HepG2 (cell line): ENCODE measurements around the gene ZNF571. TPM values are rescaled to one million over a fixed set of nuclear protein-coding genes. Genes with fewer than 3 reads are reported as not detected.

Experiments
- ATAC-seq: fragments of 200-7000 bp; cut with Tn5 transposase; 3 replicates; pipeline ENCODE4 v1.9.1; 2020; ENCODE audit warnings: mild to moderate bottlenecking, moderate library complexity
- BruUV-seq: library from RNA; stranded (reverse); fragments of 400-500 nt; replicated peaks from 2 replicates; lab custom pipeline; 2021; lab: Mats Ljungman, UMichigan
- CTCF ChIA-PET: fragments of 300-600 bp; formaldehyde crosslinking; extraction: SDS; loops from one replicate; lab custom pipeline; 2021; ENCODE audit warnings: low total read pairs, inconsistent platforms, low intra/inter-chr PET ratio; lab: Yijun Ruan, JAX
- POLR2A ChIA-PET: fragments of 350-600 bp; sonication (Branson Sonifier 250); formaldehyde crosslinking; loops from one replicate; lab custom pipeline; 2020; ENCODE audit warnings: antibody characterized with exemption, inconsistent platforms; lab: Yijun Ruan, JAX
- DNase-seq: peaks from one replicate; pipeline ENCODE4 v3.0.0-alpha.2; 2015; ENCODE audit warnings: low spot score
- FAIRE-seq: peaks from 3 replicates; lab custom pipeline; 2011; peaks lifted over from hg19 to GRCh38; lab: Jason Lieb, UNC
- H2AFZ ChIP-seq: one replicate; pipeline ENCODE4 v1.6.1; 2011; ENCODE audit warnings: low read length, inconsistent platforms
- H3K27ac ChIP-seq: fragments of 300-600 bp; 3 replicates; pipeline ENCODE4 v1.8.0; 2011; ENCODE audit warnings: mixed run types, mild to moderate bottlenecking, mixed read lengths, low read length, inconsistent platforms; ENCODE audit not compliant: insufficient read depth; ENCODE audit errors: extremely low read length
- H3K27me3 ChIP-seq, 2 experiments: fragments of 200-600 bp in 1 of 2; 2 replicates in 1 of 2; 3 replicates in 1 of 2; pipeline versions ENCODE4 v1.6.0 to v1.8.0; 2011; ENCODE audit warnings: low read length in 2 of 2, mild to moderate bottlenecking in 2 of 2, moderate library complexity in 2 of 2, inconsistent platforms in 1 of 2; ENCODE audit not compliant: insufficient read depth in 2 of 2, control insufficient read depth in 1 of 2
- H3K36me3 ChIP-seq, 2 experiments: fragments of 200-600 bp in 1 of 2; replicated peaks in 1 of 2; 2 replicates in 1 of 2; 3 replicates in 1 of 2; pipeline versions ENCODE4 v1.5.1 to v1.8.0; 2011; ENCODE audit warnings: low read length in 2 of 2, inconsistent platforms in 1 of 2; ENCODE audit not compliant: insufficient read depth in 2 of 2, control insufficient read depth in 1 of 2
- H3K4me1 ChIP-seq: 2 replicates; pipeline ENCODE4 v1.5.1; 2012; ENCODE audit warnings: low read length, inconsistent platforms; ENCODE audit not compliant: insufficient read depth
- H3K4me2 ChIP-seq: 2 replicates; pipeline ENCODE4 v1.6.0; 2011; ENCODE audit warnings: low read depth, low read length, inconsistent platforms
- H3K4me3 ChIP-seq, 3 experiments: fragments of 200-600 bp in 1 of 3; sonication (generic), shearing (Covaris generic) in 1 of 3; replicated peaks in 1 of 3; 2 replicates each; pipeline ENCODE4 v1.5.1; 2011 to 2016; ENCODE audit warnings: low read length in 3 of 3, inconsistent platforms in 2 of 3, low read depth in 2 of 3, mild to moderate bottlenecking in 2 of 3, control low read depth in 1 of 3, mixed read lengths in 1 of 3; ENCODE audit not compliant: insufficient read depth in 1 of 3
- H3K79me2 ChIP-seq: one replicate; pipeline ENCODE4 v1.6.1; 2011; ENCODE audit warnings: low read length, inconsistent platforms; ENCODE audit not compliant: insufficient read depth
- H3K9ac ChIP-seq: 2 replicates; pipeline ENCODE4 v1.6.0; 2011; ENCODE audit warnings: mild to moderate bottlenecking, low read depth, low read length, inconsistent platforms; ENCODE audit not compliant: insufficient read depth
- H3K9me3 ChIP-seq: 2 replicates; pipeline ENCODE4 v1.5.1; 2012; ENCODE audit warnings: mild to moderate bottlenecking, low read length
- H4K20me1 ChIP-seq: 2 replicates; pipeline ENCODE4 v1.6.0; 2011; ENCODE audit warnings: inconsistent platforms, mild to moderate bottlenecking, low read length, moderate library complexity; ENCODE audit not compliant: insufficient read depth
- ATF5 ChIP-seq: sonication (generic); formaldehyde crosslinking; IDR thresholded peaks from 2 replicates; pipeline ENCODE4 v1.4.0; 2020; ENCODE audit warnings: mild to moderate bottlenecking, low read depth, missing genetic modification reagents
- CENPBD1 ChIP-seq: sonication (generic); formaldehyde crosslinking; IDR thresholded peaks from 2 replicates; pipeline ENCODE4 v1.8.0; 2022; ENCODE audit warnings: missing genetic modification reagents, low read depth, mild to moderate bottlenecking, borderline replicate concordance
- CREM ChIP-seq, 2 experiments: sonication (generic) in 1 of 2; formaldehyde crosslinking in 1 of 2; IDR thresholded peaks; 2 replicates each; pipeline versions ENCODE4 v1.4.0 to v1.6.1; 2016 to 2020; ENCODE audit warnings: antibody characterized with exemption in 1 of 2, mild to moderate bottlenecking in 1 of 2, missing genetic modification reagents in 1 of 2
- DNMT1 ChIP-seq: sonication (generic); formaldehyde crosslinking; IDR thresholded peaks from 2 replicates; pipeline ENCODE4 v1.5.1; 2020; ENCODE audit warnings: mild to moderate bottlenecking, missing genetic modification reagents
- EHMT2 ChIP-seq: fragments of 200-600 bp; sonication (generic); IDR thresholded peaks from 2 replicates; pipeline ENCODE4 v1.7.0; 2017; ENCODE audit warnings: antibody characterized with exemption, low read depth, low read length, borderline replicate concordance
- MEIS2 ChIP-seq: sonication (generic); formaldehyde crosslinking; IDR thresholded peaks from 2 replicates; pipeline ENCODE4 v1.9.0; 2021; ENCODE audit warnings: mild to moderate bottlenecking, missing genetic modification reagents
- MXI1 ChIP-seq: IDR thresholded peaks from 3 replicates; pipeline ENCODE4 v1.6.1; 2012; ENCODE audit warnings: low read depth, low read length, inconsistent platforms, borderline replicate concordance
- NCOA2 ChIP-seq: sonication (generic); formaldehyde crosslinking; IDR thresholded peaks from 2 replicates; pipeline ENCODE4 v1.8.0; 2022; ENCODE audit warnings: inconsistent platforms
- RORA ChIP-seq: sonication (generic); formaldehyde crosslinking; IDR thresholded peaks from 2 replicates; pipeline ENCODE4 v1.5.0; 2020; ENCODE audit warnings: mild to moderate bottlenecking, missing genetic modification reagents, moderate library complexity
- THAP11 ChIP-seq: IDR thresholded peaks from 2 replicates; pipeline ENCODE4 v1.6.1; 2016; ENCODE audit warnings: missing biosample characterization, missing genetic modification reagents
- ZBTB26 ChIP-seq: IDR thresholded peaks from 2 replicates; pipeline ENCODE4 v1.6.1; 2016; ENCODE audit warnings: missing compliant biosample characterization, missing genetic modification reagents, borderline replicate concordance
- ZNF563 ChIP-seq: sonication (generic); formaldehyde crosslinking; IDR thresholded peaks from 2 replicates; pipeline ENCODE4 v1.8.0; 2022; ENCODE audit warnings: mild to moderate bottlenecking, moderate library complexity, missing genetic modification reagents
- ZNF564 ChIP-seq: sonication (generic); formaldehyde crosslinking; IDR thresholded peaks from 2 replicates; pipeline ENCODE4 v1.8.1; 2023; ENCODE audit warnings: mild to moderate bottlenecking, missing genetic modification reagents
- ZNF639 ChIP-seq: conservative IDR thresholded peaks from 2 replicates; pipeline ENCODE4 v1.6.1; 2018; ENCODE audit warnings: missing genetic modification reagents
- ZNF766 ChIP-seq: sonication (generic); formaldehyde crosslinking; IDR thresholded peaks from 2 replicates; pipeline ENCODE4 v1.5.0; 2020; ENCODE audit warnings: missing genetic modification reagents, borderline replicate concordance
- WGBS: methylation state at CpG from one replicate; pipeline ENCODE4 v1.1.6; 2017; ENCODE audit warnings: low lambda C conversion rate; 5-methylcytosine and 5-hydroxymethylcytosine counted together
- in situ Hi-C: cut with HindIII; loops from 2 replicates; pipeline ENCODE4 v1.10.0; 2017; ENCODE audit warnings: low pct_unique_long_range_greater_than_20kb; ENCODE audit not compliant: extremely low pct_ligation_motif_present
- intact Hi-C: fragments of 100-400 bp; cut with micrococcal nuclease; formaldehyde crosslinking; loops from one replicate; pipeline ENCODE4 v1.10.0; 2022; ENCODE audit not compliant: unreplicated experiment
- polyA plus RNA-seq, 8 experiments: library from polyadenylated mRNA; depleted of rRNA in 3 of 8; stranded (reverse) in 7 of 8; unstranded in 1 of 8; fragments of >200 nt; fragmentation: Illumina TruSeq in 4 of 8; extraction: Trizol in 4 of 8; gene quantifications; 2 replicates each; pipeline versions ENCODE4 v1.2.1 to v1.2.3, GENCODE V29; 2011 to 2016; ENCODE audit warnings: low read depth in 4 of 8, missing spikeins in 1 of 8, mixed read lengths in 1 of 8; ENCODE audit not compliant: insufficient read depth in 1 of 8
- total RNA-seq, 5 experiments: library from RNA; depleted of rRNA; stranded (reverse); fragments of >200 nt; fragmentation: Illumina TruSeq; extraction: Trizol; gene quantifications; 2 replicates each; pipeline ENCODE4 v1.2.3, GENCODE V29; 2016; ENCODE audit warnings: low read depth in 1 of 5
- TF ChIP-seq, protein P1 (sequence below): sonication (generic); formaldehyde crosslinking; IDR thresholded peaks from 2 replicates; pipeline ENCODE4 v1.5.1; 2020; ENCODE audit warnings: mild to moderate bottlenecking, missing genetic modification reagents, moderate library complexity

Gene ZNF571
- total and polyA plus RNA-seq, 2 of the 13 experiments (the other 11 are each of a cell fraction or from before 2014, with no cell fraction given), result 1.3 to 1.9 TPM

DNA sequence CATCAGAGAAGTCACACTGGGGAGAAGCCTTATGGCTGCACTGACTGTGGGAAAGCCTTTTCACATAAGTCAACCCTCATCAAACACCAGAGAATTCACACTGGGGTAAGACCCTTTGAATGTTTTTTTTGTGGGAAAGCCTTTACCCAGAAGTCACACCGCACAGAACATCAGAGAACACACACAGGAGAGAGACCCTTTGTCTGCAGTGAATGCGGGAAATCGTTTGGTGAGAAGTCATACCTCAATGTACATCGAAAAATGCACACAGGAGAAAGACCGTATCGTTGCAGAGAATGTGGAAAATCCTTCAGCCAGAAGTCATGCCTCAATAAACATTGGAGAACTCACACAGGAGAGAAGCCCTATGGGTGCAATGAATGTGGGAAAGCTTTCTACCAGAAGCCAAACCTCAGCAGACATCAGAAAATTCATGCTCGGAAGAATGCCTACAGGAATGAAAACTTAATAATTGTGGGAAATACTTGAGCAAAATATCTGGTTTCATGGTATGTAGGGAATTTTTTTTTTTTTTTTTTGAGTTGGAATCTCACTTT is 57.1 kb downstream of the ZNF571 start:
- in situ Hi-C loops, result no loop called here
- no peak for FAIRE-seq
- TF ChIP-seq DNMT1 (CRISPR knock-in tag), result no peak
- TF ChIP-seq RORA (CRISPR knock-in tag), result no peak
- no peak for TF ChIP-seq ZBTB26 (CRISPR knock-in tag)
- TF ChIP-seq ATF5, result no peak
- no peak for TF ChIP-seq ZNF639 (CRISPR knock-in tag)
- TF ChIP-seq EHMT2, result no peak
- no peak for TF ChIP-seq ZNF563 (CRISPR knock-in tag)
- TF ChIP-seq ZNF766 (CRISPR knock-in tag), result no peak
- no peak for TF ChIP-seq MXI1
- TF ChIP-seq ZNF564 (CRISPR knock-in tag), result no peak
- no peak for TF ChIP-seq CENPBD1
- TF ChIP-seq, protein P1, sequence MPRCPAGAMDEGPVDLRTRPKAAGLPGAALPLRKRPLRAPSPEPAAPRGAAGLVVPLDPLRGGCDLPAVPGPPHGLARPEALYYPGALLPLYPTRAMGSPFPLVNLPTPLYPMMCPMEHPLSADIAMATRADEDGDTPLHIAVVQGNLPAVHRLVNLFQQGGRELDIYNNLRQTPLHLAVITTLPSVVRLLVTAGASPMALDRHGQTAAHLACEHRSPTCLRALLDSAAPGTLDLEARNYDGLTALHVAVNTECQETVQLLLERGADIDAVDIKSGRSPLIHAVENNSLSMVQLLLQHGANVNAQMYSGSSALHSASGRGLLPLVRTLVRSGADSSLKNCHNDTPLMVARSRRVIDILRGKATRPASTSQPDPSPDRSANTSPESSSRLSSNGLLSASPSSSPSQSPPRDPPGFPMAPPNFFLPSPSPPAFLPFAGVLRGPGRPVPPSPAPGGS (CRISPR knock-in tag), result no peak
- TF ChIP-seq THAP11 (CRISPR knock-in tag), result no peak
- TF ChIP-seq NCOA2 (CRISPR knock-in tag), result no peak
- no peak for TF ChIP-seq MEIS2
- TF ChIP-seq CREM (IDR thresholded peaks at IDR 0.05), result no peak
- no peak for TF ChIP-seq CREM (CRISPR knock-in tag; IDR thresholded peaks at IDR 0.05)

More for the DNA sequence above, 57.1 kb downstream of the ZNF571 start:
- POLR2A ChIA-PET, result no interaction called here
- Histone ChIP-seq H2AFZ (no peak overlapping the region), H4K20me1 (no peaks in the 10 kb centered on the region), H3K4me1 (no peaks in the 10 kb centered on the region), H3K27me3 (no peaks in the 10 kb centered on the region), H3K4me2 (no peak overlapping the region), H3K27ac (no peak overlapping the region), H3K9ac (no peak overlapping the region), H3K36me3 (no peaks in the 10 kb centered on the region), H3K79me2 (no peaks in the 10 kb centered on the region), H3K4me3 (no peak overlapping the region), H3K9me3 (peaks cover 88% of the 10 kb centered on the region)
- DNase-seq (no peak), ATAC-seq (no peak)
- BruUV-seq, result no TSS peak
- intact Hi-C loops, result no loop called here
- 52% methylated on average over 7 of the region's 7 CpGs for WGBS
- CTCF ChIA-PET, result no interaction called here
